AG10803 (cell line): ENCODE results near the gene SGK1.

Experiments used
- DNase-seq: peaks from one replicate; pipeline ENCODE4 v3.0.0; 2010; ENCODE audit warnings: low read depth
- H3K4me3 ChIP-seq: 2 replicates; pipeline ENCODE4 v1.5.1; 2011; ENCODE audit warnings: mild to moderate bottlenecking, low read length, control low read depth
- CTCF ChIP-seq: conservative IDR thresholded peaks from 2 replicates; pipeline ENCODE4 v1.5.1; 2011; ENCODE audit warnings: mild to moderate bottlenecking, low read length, control low read depth, inconsistent platforms

SGK1 gene

GRCh38 chr6:134251320-134251719, 66.6 kb downstream of the SGK1 start:
- TF ChIP-seq CTCF: no peak
- no peak for DNase-seq
- no peak overlapping the region for H3K4me3 ChIP-seq

- TF ChIP-seq CTCF: no peak
- DNase-seq: no peak
Measured at GRCh38 chr6:134250776-134251175, 67.1 kb downstream of the SGK1 start.

GRCh38 chr6:134249759-134250602, 67.9 kb downstream of the SGK1 start:
- H3K4me3 ChIP-seq: no peak overlapping the region
- TF ChIP-seq CTCF: no peak
- DNase-seq: peak; percentile 36

More at GRCh38 chr6:134250776-134251175, 67.1 kb downstream of the SGK1 start:
- H3K4me3 ChIP-seq: no peak overlapping the region

- no peak overlapping the region for H3K4me3 ChIP-seq
- TF ChIP-seq CTCF: no peak
- no peak for DNase-seq
Measured at GRCh38 chr6:134249239-134249758, 68.6 kb downstream of the SGK1 start.

- no peak for TF ChIP-seq CTCF
- no peak overlapping the region for H3K4me3 ChIP-seq
- no peak for DNase-seq
Measured at GRCh38 chr6:134247844-134248580, 69.9 kb downstream of the SGK1 start.

GRCh38 chr6:134247231-134247833, 70.6 kb downstream of the SGK1 start:
- no peak for TF ChIP-seq CTCF
- DNase-seq: no peak
- no peak overlapping the region for H3K4me3 ChIP-seq
